Measurements from ENCODE around the gene CACNA1A.

- TF ChIP-seq CTCF (conservative IDR thresholded peaks at IDR 0.05) (no peak), ZFX (IDR thresholded peaks at IDR 0.05) (no peak)
Measured at GRCh38 chr19:13343514-13343913, 162.8 kb downstream of the CACNA1A start.

All from C4-2B (cell line).